Endothelial cell of umbilical vein (primary cell): ENCODE data around the gene NOP16. TPM values are rescaled to one million over a fixed set of nuclear protein-coding genes. Genes with fewer than 3 reads are reported as not detected.

Source experiments
- BruUV-seq: library from RNA; stranded (reverse); fragments of 400-500 nt; replicated peaks from 2 replicates; lab custom pipeline; 2021; lab: Mats Ljungman, UMichigan
- CTCF ChIA-PET: fragments of 300-600, 350-600 bp; sonication (Branson Sonifier 250); formaldehyde crosslinking; loops from one replicate; lab custom pipeline; 2021; ENCODE audit warnings: antibody characterized with exemption, inconsistent platforms; lab: Charles Lee
- POLR2A ChIA-PET: fragments of 300-600, 350-600 bp; sonication (Branson Sonifier 250); formaldehyde crosslinking; loops from one replicate; lab custom pipeline; 2021; ENCODE audit warnings: antibody characterized with exemption, inconsistent platforms; lab: Charles Lee
- DNase-seq: peaks from one replicate; pipeline ENCODE4 v3.0.0-alpha.2; 2011; ENCODE audit warnings: low read depth, low spot score
- FAIRE-seq: peaks from 2 replicates; lab custom pipeline; 2011; peaks lifted over from hg19 to GRCh38; lab: Jason Lieb, UNC
- H2AFZ ChIP-seq: 2 replicates; pipeline ENCODE4 v1.6.0; 2012; ENCODE audit warnings: low read depth, low read length, control low read depth, inconsistent platforms
- H3K27ac ChIP-seq: 2 replicates; pipeline ENCODE4 v1.5.1; 2011; ENCODE audit warnings: low read depth, mild to moderate bottlenecking, control low read depth, low read length, moderate library complexity; ENCODE audit not compliant: insufficient read depth
- H3K27me3 ChIP-seq, 2 experiments: 2 replicates each; pipeline versions ENCODE4 v1.6.0 to v1.6.1; 2011; ENCODE audit warnings: low read length in 2 of 2, mixed read lengths in 1 of 2; ENCODE audit not compliant: control insufficient read depth in 2 of 2, insufficient read depth in 2 of 2
- H3K36me3 ChIP-seq, 2 experiments: 2 replicates in 1 of 2; 3 replicates in 1 of 2; pipeline ENCODE4 v1.5.1; 2011; ENCODE audit warnings: low read length in 2 of 2, mild to moderate bottlenecking in 1 of 2, moderate library complexity in 1 of 2; ENCODE audit not compliant: control insufficient read depth in 2 of 2, insufficient read depth in 2 of 2; ENCODE audit errors: extremely low read depth in 1 of 2
- H3K4me1 ChIP-seq: 3 replicates; pipeline ENCODE4 v1.5.1; 2011; ENCODE audit warnings: mild to moderate bottlenecking, low read length; ENCODE audit not compliant: control insufficient read depth, insufficient read depth; ENCODE audit errors: extremely low read depth
- H3K4me2 ChIP-seq: 2 replicates; pipeline ENCODE4 v1.6.1; 2011; ENCODE audit warnings: low read length, control low read depth, mixed read lengths; ENCODE audit not compliant: insufficient read depth
- H3K4me3 ChIP-seq, 3 experiments: fragments of 200-600 bp in 1 of 3; sonication (generic), shearing (Covaris generic) in 1 of 3; replicated peaks in 1 of 3; 2 replicates each; pipeline ENCODE4 v1.5.1; 2011 to 2016; ENCODE audit warnings: control low read depth in 3 of 3, low read length in 3 of 3, mild to moderate bottlenecking in 2 of 3, inconsistent platforms in 1 of 3, low read depth in 1 of 3, moderate library complexity in 1 of 3; ENCODE audit not compliant: insufficient read depth in 1 of 3
- H3K79me2 ChIP-seq: 2 replicates; pipeline ENCODE4 v1.6.0; 2012; ENCODE audit warnings: low read length, inconsistent platforms; ENCODE audit not compliant: control insufficient read depth, insufficient read depth
- H3K9ac ChIP-seq: replicated peaks from 2 replicates; pipeline ENCODE3; 2011; ENCODE audit warnings: low read length, control low read depth; ENCODE audit not compliant: insufficient read depth; ENCODE audit errors: extremely low read depth
- H3K9me1 ChIP-seq: replicated peaks from 3 replicates; pipeline ENCODE4 v1.6.0; 2011; ENCODE audit warnings: mild to moderate bottlenecking, low read length; ENCODE audit not compliant: control insufficient read depth, insufficient read depth; ENCODE audit errors: extremely low read depth
- H3K9me3 ChIP-seq: replicated peaks from 2 replicates; pipeline ENCODE4 v1.5.1; 2012; ENCODE audit warnings: low read length, inconsistent platforms; ENCODE audit not compliant: control insufficient read depth, insufficient read depth
- H4K20me1 ChIP-seq: replicated peaks from 2 replicates; pipeline ENCODE3; 2011; ENCODE audit warnings: mild to moderate bottlenecking, low read length; ENCODE audit not compliant: control insufficient read depth, insufficient read depth; ENCODE audit errors: extremely low read depth
- EZH2 ChIP-seq: IDR thresholded peaks from 2 replicates; pipeline ENCODE4 v1.6.1; 2012; ENCODE audit warnings: borderline replicate concordance, low read depth, mild to moderate bottlenecking, moderate library complexity, low read length, inconsistent platforms; ENCODE audit not compliant: severe bottlenecking
- FOS ChIP-seq: IDR thresholded peaks from 2 replicates; pipeline ENCODE4 v1.6.1; 2011; ENCODE audit warnings: mild to moderate bottlenecking, low read length, moderate library complexity, borderline replicate concordance; ENCODE audit not compliant: insufficient read depth
- GATA2 ChIP-seq: IDR thresholded peaks from 2 replicates; pipeline ENCODE4 v1.7.0; 2011; ENCODE audit warnings: low read depth, mild to moderate bottlenecking, moderate library complexity, mixed read lengths, low read length; ENCODE audit not compliant: insufficient read length, insufficient read depth
- JUN ChIP-seq: IDR thresholded peaks from 2 replicates; pipeline ENCODE4 v1.6.1; 2011; ENCODE audit warnings: borderline replicate concordance, low read depth; ENCODE audit not compliant: insufficient read length, insufficient read depth
- MYC ChIP-seq: IDR thresholded peaks from one replicate; pipeline ENCODE4 v1.6.1; 2011; ENCODE audit warnings: mild to moderate bottlenecking, low read depth, low read length
- POLR2A ChIP-seq: IDR thresholded peaks from 2 replicates; pipeline ENCODE4 v1.6.1; 2012; ENCODE audit warnings: low read depth, mild to moderate bottlenecking, control low read depth, low read length
- POLR2AphosphoS5 ChIP-seq: IDR thresholded peaks from 2 replicates; pipeline ENCODE4 v1.6.1; 2012; ENCODE audit warnings: low read depth, mild to moderate bottlenecking, control low read depth, low read length, moderate library complexity; ENCODE audit not compliant: insufficient read depth
- dilution Hi-C: fragments of 300-500 bp; cut with MboI; formaldehyde crosslinking; loops from one replicate; pipeline ENCODE4 v1.15.0; 2019; ENCODE audit warnings: low sequenced_read_pairs; ENCODE audit not compliant: extremely low pct_ligation_motif_present
- intact Hi-C: fragments of 100-400 bp; cut with micrococcal nuclease; formaldehyde crosslinking; loops from one replicate; pipeline ENCODE4 v1.10.0; 2022
- polyA plus RNA-seq, 4 experiments: library from polyadenylated mRNA; depleted of rRNA in 3 of 4; stranded (reverse) in 3 of 4; unstranded in 1 of 4; fragments of >200 nt; gene quantifications; 2 replicates each; pipeline versions ENCODE4 v1.2.1 to v1.2.3, GENCODE V29; 2011 to 2012; ENCODE audit warnings: missing spikeins in 1 of 4
- total RNA-seq: library from RNA; stranded (reverse); gene quantifications from 2 replicates; pipeline ENCODE4 v1.2.3, GENCODE V29; 2021
- TF ChIP-seq, protein P1 (sequence below), 2 donors: IDR thresholded peaks; 1 replicate in 1 of 2; 2 replicates in 1 of 2; pipeline ENCODE4 v1.5.1; 2011; ENCODE audit warnings: low read length in 2 of 2, mild to moderate bottlenecking in 2 of 2, moderate library complexity in 2 of 2, control low read depth in 1 of 2, inconsistent platforms in 1 of 2, low read depth in 1 of 2; ENCODE audit not compliant: insufficient read depth in 1 of 2; ENCODE audit errors: extremely low read depth in 1 of 2
- TF ChIP-seq, protein P2 (sequence below): IDR thresholded peaks from 2 replicates; pipeline ENCODE4 v1.6.1; 2011; ENCODE audit not compliant: insufficient read depth, insufficient read length

NOP16 gene
- total and polyA plus RNA-seq, 2 donors (not counting 3 experiments of a cell fraction or from before 2014, with no cell fraction given) = 41.1 to 47.4 TPM

DNA sequence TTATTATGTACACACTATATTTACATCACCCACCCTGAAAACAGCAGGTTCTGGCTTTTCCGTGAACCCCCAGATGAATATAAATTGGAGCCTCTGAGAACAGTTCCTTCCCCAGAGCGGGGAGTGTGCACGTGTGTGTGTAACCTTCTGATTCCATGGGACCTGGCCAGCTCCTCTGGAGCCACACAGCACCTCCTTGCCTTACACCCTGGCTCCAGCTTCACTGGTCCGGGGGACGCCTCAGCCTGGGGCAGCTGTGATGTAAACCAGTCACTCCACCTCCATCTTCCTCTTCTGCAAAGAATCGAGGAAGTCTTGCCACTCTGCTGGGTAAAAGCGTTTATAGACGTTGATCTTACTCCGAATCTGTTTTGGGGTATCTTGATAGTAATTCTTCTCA is 4.4 kb downstream of the NOP16 start:
- FAIRE-seq = no peak
- Histone ChIP-seq H3K36me3 (peaks cover 12 to 23% of the 10 kb centered on the region in 2 experiments), H3K79me2 (peaks cover 34% of the 10 kb centered on the region), H3K9me3 (no peaks in the 10 kb centered on the region), H2AFZ (no peak overlapping the region), H3K9me1 (no peaks in the 10 kb centered on the region), H3K27me3 (no peaks in the 10 kb centered on the region), H3K4me2 (no peak overlapping the region), H4K20me1 (no peaks in the 10 kb centered on the region), H3K4me3 (no peak overlapping the region), H3K27ac (no peak overlapping the region), H3K4me1 (peaks cover 11% of the 10 kb centered on the region), H3K9ac (no peak overlapping the region)
- intact Hi-C loops (loop anchor here (10.0 kb wide), 1 partner anchor 1211 kb away; the partner anchor contains the start of gene TMED9), dilution Hi-C loops (no loop called here)
- CTCF ChIA-PET = interaction anchor here (0.7 kb wide), 1 partner anchor 9 kb away, joined by 3 read pairs; no protein-coding TSS in a partner anchor
- TF ChIP-seq GATA2 (no peak), POLR2AphosphoS5 (no peak), EZH2 (no peak), MYC (no peak), JUN (no peak), POLR2A (no peak), FOS (no peak)
- TF ChIP-seq, protein P1, sequence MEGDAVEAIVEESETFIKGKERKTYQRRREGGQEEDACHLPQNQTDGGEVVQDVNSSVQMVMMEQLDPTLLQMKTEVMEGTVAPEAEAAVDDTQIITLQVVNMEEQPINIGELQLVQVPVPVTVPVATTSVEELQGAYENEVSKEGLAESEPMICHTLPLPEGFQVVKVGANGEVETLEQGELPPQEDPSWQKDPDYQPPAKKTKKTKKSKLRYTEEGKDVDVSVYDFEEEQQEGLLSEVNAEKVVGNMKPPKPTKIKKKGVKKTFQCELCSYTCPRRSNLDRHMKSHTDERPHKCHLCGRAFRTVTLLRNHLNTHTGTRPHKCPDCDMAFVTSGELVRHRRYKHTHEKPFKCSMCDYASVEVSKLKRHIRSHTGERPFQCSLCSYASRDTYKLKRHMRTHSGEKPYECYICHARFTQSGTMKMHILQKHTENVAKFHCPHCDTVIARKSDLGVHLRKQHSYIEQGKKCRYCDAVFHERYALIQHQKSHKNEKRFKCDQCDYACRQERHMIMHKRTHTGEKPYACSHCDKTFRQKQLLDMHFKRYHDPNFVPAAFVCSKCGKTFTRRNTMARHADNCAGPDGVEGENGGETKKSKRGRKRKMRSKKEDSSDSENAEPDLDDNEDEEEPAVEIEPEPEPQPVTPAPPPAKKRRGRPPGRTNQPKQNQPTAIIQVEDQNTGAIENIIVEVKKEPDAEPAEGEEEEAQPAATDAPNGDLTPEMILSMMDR (IDR thresholded peaks at IDR 0.05; ENCODE audit: extremely low read depth in 1 of 2, insufficient read depth in 1 of 2, low read depth in 1 of 2, low read length in 2 of 2) = no peak
- TF ChIP-seq, protein P2, sequence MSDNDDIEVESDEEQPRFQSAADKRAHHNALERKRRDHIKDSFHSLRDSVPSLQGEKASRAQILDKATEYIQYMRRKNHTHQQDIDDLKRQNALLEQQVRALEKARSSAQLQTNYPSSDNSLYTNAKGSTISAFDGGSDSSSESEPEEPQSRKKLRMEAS = no peak
- no peak for DNase-seq
- POLR2A ChIA-PET = no interaction called here
- no TSS peak for BruUV-seq
